Endothelial cell (in vitro differentiated cells): ENCODE data around the gene NXPE3. TPM values are rescaled to one million over a fixed set of nuclear protein-coding genes. Genes with fewer than 3 reads are reported as not detected.

Experiments used
- DNase-seq: peaks from one replicate; pipeline ENCODE4 v3.0.0; 2021; ENCODE audit warnings: low spot score
- H3K27ac Mint-ChIP-seq: one replicate; pipeline ENCODE4 v1.8.0; 2021; ENCODE audit warnings: mixed read lengths, inconsistent platforms; ENCODE audit not compliant: unreplicated experiment
- H3K27me3 Mint-ChIP-seq: one replicate; pipeline ENCODE4 v1.8.0; 2021; ENCODE audit warnings: mild to moderate bottlenecking, moderate library complexity, mixed read lengths, inconsistent platforms; ENCODE audit not compliant: unreplicated experiment
- H3K36me3 Mint-ChIP-seq: one replicate; pipeline ENCODE4 v1.8.0; 2021; ENCODE audit warnings: mild to moderate bottlenecking, low read depth, mixed read lengths, inconsistent platforms; ENCODE audit not compliant: unreplicated experiment
- H3K4me1 Mint-ChIP-seq: one replicate; pipeline ENCODE4 v1.8.0; 2021; ENCODE audit warnings: mild to moderate bottlenecking, mixed read lengths, inconsistent platforms; ENCODE audit not compliant: unreplicated experiment
- H3K4me3 Mint-ChIP-seq: one replicate; pipeline ENCODE4 v1.8.0; 2021; ENCODE audit warnings: mild to moderate bottlenecking, mixed read lengths, inconsistent platforms; ENCODE audit not compliant: unreplicated experiment
- H3K9me3 Mint-ChIP-seq: one replicate; pipeline ENCODE4 v1.8.0; 2021; ENCODE audit warnings: mixed read lengths, inconsistent platforms; ENCODE audit not compliant: unreplicated experiment
- CTCF ChIP-seq: fragments of 200-600 bp; sonication (generic); IDR thresholded peaks from one replicate; pipeline ENCODE4 v1.5.0; 2021; ENCODE audit warnings: antibody characterized with exemption; ENCODE audit not compliant: unreplicated experiment
- total RNA-seq: library from RNA; stranded (reverse); fragmentation: NEBNext Ultra II Directional; extraction: Animal tissue kit (Norgen Biotek cat#: 25700); gene quantifications from one replicate; pipeline ENCODE4 v1.2.1, GENCODE V29; 2021; ENCODE audit not compliant: unreplicated experiment

Gene NXPE3
- total RNA-seq, 1 donor from 2014 or later: 20.3 TPM

GRCh38 chr3:101810022-101810418 is 31.0 kb downstream of the NXPE3 start:
- Mint-ChIP-seq H3K27me3 (no peaks in the 10 kb centered on the region), H3K27ac (peak overlapping the region; percentile 93), H3K4me3 (no peak overlapping the region), H3K36me3 (peaks cover 3% of the 10 kb centered on the region), H3K4me1 (peaks cover 8% of the 10 kb centered on the region), H3K9me3 (no peaks in the 10 kb centered on the region)
- no peak for TF ChIP-seq CTCF
- DNase-seq: no peak

- H3K4me1 Mint-ChIP-seq: peaks cover 8% of the 10 kb centered on the region
- H3K4me3 Mint-ChIP-seq: no peak overlapping the region
- no peak for DNase-seq
- peaks cover 2% of the 10 kb centered on the region for H3K27me3 Mint-ChIP-seq
- H3K9me3 Mint-ChIP-seq: no peaks in the 10 kb centered on the region
- TF ChIP-seq CTCF: no peak
- H3K36me3 Mint-ChIP-seq: peaks cover 7% of the 10 kb centered on the region
- H3K27ac Mint-ChIP-seq: no peak overlapping the region
These were observed 32.9 kb downstream of the NXPE3 start for GRCh38 chr3:101811875-101812274.

GRCh38 chr3:101812895-101813294 is 33.9 kb downstream of the NXPE3 start:
- H3K4me3 Mint-ChIP-seq: no peak overlapping the region
- H3K27ac Mint-ChIP-seq: no peak overlapping the region
- no peak for DNase-seq
- H3K9me3 Mint-ChIP-seq: no peaks in the 10 kb centered on the region
- H3K27me3 Mint-ChIP-seq: peaks cover 2% of the 10 kb centered on the region
- H3K4me1 Mint-ChIP-seq: peaks cover 8% of the 10 kb centered on the region
- peaks cover 7% of the 10 kb centered on the region for H3K36me3 Mint-ChIP-seq
- TF ChIP-seq CTCF: no peak

GRCh38 chr3:101813817-101814440 is 34.9 kb downstream of the NXPE3 start:
- DNase-seq: no peak
- Mint-ChIP-seq H3K27ac (no peak overlapping the region), H3K4me1 (peaks cover 8% of the 10 kb centered on the region), H3K9me3 (no peaks in the 10 kb centered on the region), H3K27me3 (peaks cover 2% of the 10 kb centered on the region), H3K4me3 (no peak overlapping the region), H3K36me3 (peaks cover 7% of the 10 kb centered on the region)
- peak; percentile 48 for TF ChIP-seq CTCF

- Mint-ChIP-seq H3K27ac (no peak overlapping the region), H3K4me1 (peaks cover 3% of the 10 kb centered on the region), H3K36me3 (peaks cover 7% of the 10 kb centered on the region), H3K4me3 (no peak overlapping the region), H3K27me3 (peaks cover 2% of the 10 kb centered on the region), H3K9me3 (no peaks in the 10 kb centered on the region)
- no peak for DNase-seq
- TF ChIP-seq CTCF: no peak
These were observed 35.8 kb downstream of the NXPE3 start for GRCh38 chr3:101814835-101815234.
